ENCODE measurements around the gene SCP2D1.

DNA sequence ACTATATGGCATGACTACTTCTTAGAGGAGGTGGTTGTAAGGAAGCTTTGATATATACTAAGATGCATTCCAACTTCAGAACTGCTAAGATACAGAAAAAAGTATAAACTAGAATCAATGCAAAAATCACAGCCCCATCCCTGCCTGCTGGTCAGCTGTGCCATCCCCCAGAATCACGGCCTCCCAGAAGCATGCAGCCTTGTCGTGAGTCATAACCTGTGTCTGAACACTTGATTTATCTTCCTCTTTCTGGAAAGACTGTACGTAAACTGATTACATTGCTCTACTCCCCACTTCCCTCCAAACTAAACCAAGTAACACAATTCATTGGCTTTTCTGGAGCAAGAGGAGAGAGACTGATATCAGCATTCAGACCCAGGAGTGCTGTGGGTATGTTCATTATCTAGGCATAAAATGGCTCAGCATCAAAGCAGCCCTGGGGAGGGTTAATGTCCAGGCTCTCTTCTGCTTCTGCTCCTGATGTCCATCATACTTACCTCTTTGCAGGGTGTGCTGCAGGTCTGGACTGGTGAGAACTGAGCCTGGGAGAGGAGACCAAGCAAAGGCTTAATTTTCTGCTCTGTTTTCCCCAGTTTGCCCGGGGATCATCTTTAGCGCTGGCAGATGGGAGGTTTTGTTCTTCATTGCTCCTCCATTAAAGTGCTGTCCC, 18.4 kb downstream of the SCP2D1 start:
- TF ChIP-seq, protein P1, sequence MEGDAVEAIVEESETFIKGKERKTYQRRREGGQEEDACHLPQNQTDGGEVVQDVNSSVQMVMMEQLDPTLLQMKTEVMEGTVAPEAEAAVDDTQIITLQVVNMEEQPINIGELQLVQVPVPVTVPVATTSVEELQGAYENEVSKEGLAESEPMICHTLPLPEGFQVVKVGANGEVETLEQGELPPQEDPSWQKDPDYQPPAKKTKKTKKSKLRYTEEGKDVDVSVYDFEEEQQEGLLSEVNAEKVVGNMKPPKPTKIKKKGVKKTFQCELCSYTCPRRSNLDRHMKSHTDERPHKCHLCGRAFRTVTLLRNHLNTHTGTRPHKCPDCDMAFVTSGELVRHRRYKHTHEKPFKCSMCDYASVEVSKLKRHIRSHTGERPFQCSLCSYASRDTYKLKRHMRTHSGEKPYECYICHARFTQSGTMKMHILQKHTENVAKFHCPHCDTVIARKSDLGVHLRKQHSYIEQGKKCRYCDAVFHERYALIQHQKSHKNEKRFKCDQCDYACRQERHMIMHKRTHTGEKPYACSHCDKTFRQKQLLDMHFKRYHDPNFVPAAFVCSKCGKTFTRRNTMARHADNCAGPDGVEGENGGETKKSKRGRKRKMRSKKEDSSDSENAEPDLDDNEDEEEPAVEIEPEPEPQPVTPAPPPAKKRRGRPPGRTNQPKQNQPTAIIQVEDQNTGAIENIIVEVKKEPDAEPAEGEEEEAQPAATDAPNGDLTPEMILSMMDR (IDR thresholded peaks at IDR 0.05) = no peak
- TF ChIP-seq POLR2A (IDR thresholded peaks at IDR 0.05) = no peak

All from Peyer's patch (tissue), 4 donors.